HFF-Myc (cell line): ENCODE results near the gene CACNA1S.

Experiments
- DNase-seq: peaks from one replicate; pipeline ENCODE4 v3.0.0-alpha.2; 2011; ENCODE audit warnings: low read depth; ENCODE audit errors: extremely low read depth
- H3K4me3 ChIP-seq: replicated peaks from 2 replicates; pipeline ENCODE4 v1.5.1; 2011; ENCODE audit warnings: low read depth, mild to moderate bottlenecking, control low read depth, low read length
- CTCF ChIP-seq: IDR thresholded peaks from 2 replicates; pipeline ENCODE4 v1.5.1; 2012; ENCODE audit warnings: mild to moderate bottlenecking, low read depth, low read length, control low read depth; ENCODE audit errors: missing control alignments

The CACNA1S gene

GRCh38 chr1:200991097-200991614 is 121.1 kb downstream of the CACNA1S start:
- no peak for DNase-seq
- no peak for TF ChIP-seq CTCF

GRCh38 chr1:200990114-200990513 is 122.1 kb downstream of the CACNA1S start:
- no peak for DNase-seq
- H3K4me3 ChIP-seq, result no peak overlapping the region
- no peak for TF ChIP-seq CTCF

More at GRCh38 chr1:200991097-200991614, 121.1 kb downstream of the CACNA1S start:
- H3K4me3 ChIP-seq, result no peak overlapping the region
